HEK293T (cell line): ENCODE results near the gene PTPRO.

Source experiments
- FOXA1 ChIP-seq: fragments of 450-650 bp; IDR thresholded peaks from 2 replicates; pipeline ENCODE4 v1.6.1; 2016; ENCODE audit warnings: mild to moderate bottlenecking
- SP1 ChIP-seq: fragments of 450-650 bp; IDR thresholded peaks from 2 replicates; pipeline ENCODE4 v1.6.1; 2017

- TF ChIP-seq FOXA1: no peak
- TF ChIP-seq SP1: no peak
Measured at GRCh38 chr12:15477761-15478160, 155.5 kb downstream of the PTPRO start.
